CD14-positive monocyte (primary cell): ENCODE results near the gene ZBTB49. TPM values are rescaled to one million over a fixed set of nuclear protein-coding genes. Genes with fewer than 3 reads are reported as not detected.

Source experiments
- DNase-seq, 3 donors: peaks; one replicate each; pipeline ENCODE4 v3.0.0-alpha.2; 2011 to 2022
- H2AFZ ChIP-seq: 2 replicates; pipeline ENCODE4 v1.6.0; 2012; ENCODE audit warnings: mild to moderate bottlenecking, low read depth, low read length, inconsistent platforms; ENCODE audit not compliant: insufficient read depth, poor library complexity, severe bottlenecking
- H3K27ac ChIP-seq, 2 donors: 1 replicate in 1 of 2; 2 replicates in 1 of 2; pipeline ENCODE4 v1.5.1; 2012 to 2013; ENCODE audit warnings: low read length in 2 of 2, control low read depth in 1 of 2, inconsistent platforms in 1 of 2, low read depth in 1 of 2, mild to moderate bottlenecking in 1 of 2
- H3K27me3 ChIP-seq, 2 donors: one replicate each; pipeline versions ENCODE4 v1.6.0 to v1.6.1; 2011 to 2013; ENCODE audit warnings: low read length in 2 of 2; ENCODE audit not compliant: control insufficient read depth in 2 of 2, insufficient read depth in 2 of 2
- H3K36me3 ChIP-seq, 2 donors: replicated peaks in 1 of 2; 1 replicate in 1 of 2; 2 replicates in 1 of 2; pipeline versions ENCODE4 v1.5.1 to v1.6.1; 2012 to 2013; ENCODE audit warnings: low read length in 2 of 2, control low read depth in 1 of 2, inconsistent platforms in 1 of 2, mild to moderate bottlenecking in 1 of 2; ENCODE audit not compliant: insufficient read depth in 2 of 2, control insufficient read depth in 1 of 2
- H3K4me1 ChIP-seq, 2 donors: 1 replicate in 1 of 2; 2 replicates in 1 of 2; pipeline versions ENCODE4 v1.5.1 to v1.6.1; 2012 to 2013; ENCODE audit warnings: low read length in 2 of 2, control low read depth in 1 of 2, inconsistent platforms in 1 of 2, mild to moderate bottlenecking in 1 of 2, moderate library complexity in 1 of 2; ENCODE audit not compliant: insufficient read depth in 2 of 2, control insufficient read depth in 1 of 2
- H3K4me2 ChIP-seq: replicated peaks from 2 replicates; pipeline ENCODE3; 2012; ENCODE audit warnings: low read length, moderate library complexity, mild to moderate bottlenecking; ENCODE audit not compliant: poor library complexity, severe bottlenecking; ENCODE audit errors: extremely low read depth
- H3K4me3 ChIP-seq, 3 experiments: fragments of 200-600 bp in 1 of 3; sonication (generic) in 1 of 3; replicated peaks in 1 of 3; 1 replicate in 2 of 3; 2 replicates in 1 of 3; pipeline ENCODE4 v1.5.1; 2011 to 2013; ENCODE audit warnings: low read length in 3 of 3, mild to moderate bottlenecking in 3 of 3, control low read depth in 2 of 3, low read depth in 2 of 3, inconsistent platforms in 1 of 3, moderate library complexity in 1 of 3
- H3K79me2 ChIP-seq: 2 replicates; pipeline ENCODE4 v1.6.0; 2012; ENCODE audit warnings: mild to moderate bottlenecking, control low read depth, inconsistent platforms, low read length, moderate library complexity; ENCODE audit not compliant: insufficient read depth
- H3K9ac ChIP-seq: 2 replicates; pipeline ENCODE4 v1.6.0; 2017; ENCODE audit warnings: low read length, mild to moderate bottlenecking; ENCODE audit not compliant: insufficient read depth, poor library complexity, severe bottlenecking
- H3K9me3 ChIP-seq, 2 donors: replicated peaks in 1 of 2; 1 replicate in 1 of 2; 2 replicates in 1 of 2; pipeline versions ENCODE4 v1.5.1 to v1.6.1; 2012 to 2013; ENCODE audit warnings: low read length in 2 of 2, control low read depth in 1 of 2; ENCODE audit not compliant: control insufficient read depth in 1 of 2, insufficient read depth in 1 of 2
- H4K20me1 ChIP-seq: 2 replicates; pipeline ENCODE4 v1.6.0; 2012; ENCODE audit warnings: mild to moderate bottlenecking, low read length, control low read depth, moderate library complexity; ENCODE audit not compliant: insufficient read depth
- H3K27ac Mint-ChIP-seq, 7 donors: one replicate each; pipeline ENCODE4 v1.8.0; 2020; ENCODE audit warnings: mild to moderate bottlenecking in 7 of 7, mixed read lengths in 7 of 7, moderate library complexity in 6 of 7, inconsistent platforms in 2 of 7
- H3K27me3 Mint-ChIP-seq, 3 donors: one replicate each; pipeline ENCODE4 v1.8.0; 2021 to 2022; ENCODE audit warnings: low read depth in 3 of 3, mild to moderate bottlenecking in 3 of 3, mixed read lengths in 3 of 3, moderate library complexity in 3 of 3, inconsistent platforms in 1 of 3
- H3K36me3 Mint-ChIP-seq, 2 donors: one replicate each; pipeline ENCODE4 v1.8.0; 2020; ENCODE audit warnings: mixed read lengths in 2 of 2, inconsistent platforms in 1 of 2, mild to moderate bottlenecking in 1 of 2
- H3K4me1 Mint-ChIP-seq: one replicate; pipeline ENCODE4 v1.8.0; 2020; ENCODE audit warnings: mild to moderate bottlenecking, mixed read lengths
- H3K4me3 Mint-ChIP-seq, 2 donors: one replicate each; pipeline ENCODE4 v1.8.0; 2020; ENCODE audit warnings: mild to moderate bottlenecking in 2 of 2, mixed read lengths in 2 of 2, moderate library complexity in 1 of 2
- H3K9me3 Mint-ChIP-seq, 7 donors: one replicate each; pipeline ENCODE4 v1.8.0; 2020 to 2022; ENCODE audit warnings: mixed read lengths in 7 of 7, mild to moderate bottlenecking in 6 of 7, moderate library complexity in 6 of 7, inconsistent platforms in 2 of 7
- WGBS: methylation state at CpG from one replicate; pipeline ENCODE4 v1.1.5; 2013; ENCODE audit warnings: missing lambda C conversion rate; ENCODE audit not compliant: insufficient coverage; 5-methylcytosine and 5-hydroxymethylcytosine counted together
- intact Hi-C, 2 donors: fragments of 100-400 bp; cut with micrococcal nuclease; formaldehyde crosslinking; loops; one replicate each; pipeline versions ENCODE4 v1.15.0 to v1.15.1; 2023
- polyA plus RNA-seq, 3 donors: library from polyadenylated mRNA; depleted of rRNA in 1 of 3; unstranded in 2 of 3; stranded (reverse) in 1 of 3; fragments of 300-500 nt in 2 of 3; fragments of >200 nt in 1 of 3; fragmentation: Illumina TruSeq in 2 of 3; gene quantifications; 1 replicate in 2 of 3; 2 replicates in 1 of 3; pipeline ENCODE4 v1.2.3, GENCODE V29; 2012 to 2021
- TF ChIP-seq, protein P1 (sequence below): fragments of 200-600 bp; IDR thresholded peaks from one replicate; pipeline ENCODE4 v1.8.0; 2022; ENCODE audit warnings: antibody characterized with exemption, mild to moderate bottlenecking

Gene ZBTB49
- polyA plus RNA-seq, 3 donors, result 1.4 to 3.8 (median 1.7) TPM

DNA sequence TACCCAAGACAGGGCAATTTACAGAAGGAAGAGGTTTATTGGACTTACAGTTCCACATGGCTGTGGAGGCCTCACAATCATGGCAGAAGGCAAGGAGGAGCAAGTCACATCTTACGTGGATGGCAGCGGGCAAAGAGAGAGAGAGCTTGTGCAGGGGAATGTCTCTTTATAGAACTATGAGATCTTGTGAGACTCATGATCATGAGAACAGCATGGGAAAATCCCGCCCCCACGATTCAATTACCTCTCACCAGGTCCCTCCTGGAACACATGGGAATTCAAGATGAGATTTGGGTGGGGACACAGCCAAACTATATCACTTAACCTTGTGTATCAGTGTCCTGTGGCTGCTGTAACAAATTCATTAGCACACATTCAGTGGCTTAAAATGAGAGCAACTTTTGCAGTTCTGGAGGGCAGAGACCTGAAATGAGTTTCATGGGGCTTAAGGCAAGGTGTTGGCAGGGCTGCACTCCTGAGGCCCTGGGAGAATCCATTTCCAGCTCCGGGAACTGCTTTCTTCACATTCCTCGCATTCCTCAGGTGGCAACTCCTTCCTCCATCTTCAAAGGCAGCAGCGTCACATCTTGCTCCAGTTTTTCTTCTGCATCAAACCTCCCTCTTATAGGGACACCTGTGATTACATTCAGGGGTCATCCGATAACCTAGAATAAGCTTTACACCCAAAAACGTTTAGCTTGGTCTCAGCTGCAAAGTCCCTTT, 74.6 kb downstream of the ZBTB49 start:
- Mint-ChIP-seq H3K9me3 (peaks cover 13 to 43% (median 22%) of the 10 kb centered on the region in 7 donors), H3K36me3 (no peaks in the 10 kb centered on the region), H3K4me1 (no peaks in the 10 kb centered on the region), H3K4me3 (no peak overlapping the region), H3K27ac (no peak overlapping the region), H3K27me3 (peaks cover 4 to 10% (median 4%) of the 10 kb centered on the region in 3 donors)
- no peaks in the 10 kb centered on the region for H3K27me3 ChIP-seq
- WGBS, result 92% methylated on average over 5 of the region's 9 CpGs
- H4K20me1 ChIP-seq, result no peaks in the 10 kb centered on the region
- H3K79me2 ChIP-seq, result no peaks in the 10 kb centered on the region
- intact Hi-C loops, result no loop called here
- no peak overlapping the region for H2AFZ ChIP-seq
- H3K4me1 ChIP-seq, result no peaks in the 10 kb centered on the region
- peaks cover 8 to 21% of the 10 kb centered on the region in 2 donors for H3K9me3 ChIP-seq
- H3K4me3 ChIP-seq, result no peak overlapping the region
- no peak overlapping the region for H3K27ac ChIP-seq
- TF ChIP-seq, protein P1, sequence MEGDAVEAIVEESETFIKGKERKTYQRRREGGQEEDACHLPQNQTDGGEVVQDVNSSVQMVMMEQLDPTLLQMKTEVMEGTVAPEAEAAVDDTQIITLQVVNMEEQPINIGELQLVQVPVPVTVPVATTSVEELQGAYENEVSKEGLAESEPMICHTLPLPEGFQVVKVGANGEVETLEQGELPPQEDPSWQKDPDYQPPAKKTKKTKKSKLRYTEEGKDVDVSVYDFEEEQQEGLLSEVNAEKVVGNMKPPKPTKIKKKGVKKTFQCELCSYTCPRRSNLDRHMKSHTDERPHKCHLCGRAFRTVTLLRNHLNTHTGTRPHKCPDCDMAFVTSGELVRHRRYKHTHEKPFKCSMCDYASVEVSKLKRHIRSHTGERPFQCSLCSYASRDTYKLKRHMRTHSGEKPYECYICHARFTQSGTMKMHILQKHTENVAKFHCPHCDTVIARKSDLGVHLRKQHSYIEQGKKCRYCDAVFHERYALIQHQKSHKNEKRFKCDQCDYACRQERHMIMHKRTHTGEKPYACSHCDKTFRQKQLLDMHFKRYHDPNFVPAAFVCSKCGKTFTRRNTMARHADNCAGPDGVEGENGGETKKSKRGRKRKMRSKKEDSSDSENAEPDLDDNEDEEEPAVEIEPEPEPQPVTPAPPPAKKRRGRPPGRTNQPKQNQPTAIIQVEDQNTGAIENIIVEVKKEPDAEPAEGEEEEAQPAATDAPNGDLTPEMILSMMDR, result no peak
- H3K36me3 ChIP-seq, result no peaks in the 10 kb centered on the region
- no peak overlapping the region for H3K9ac ChIP-seq
- no peak overlapping the region for H3K4me2 ChIP-seq
- DNase-seq, result no peak

DNA sequence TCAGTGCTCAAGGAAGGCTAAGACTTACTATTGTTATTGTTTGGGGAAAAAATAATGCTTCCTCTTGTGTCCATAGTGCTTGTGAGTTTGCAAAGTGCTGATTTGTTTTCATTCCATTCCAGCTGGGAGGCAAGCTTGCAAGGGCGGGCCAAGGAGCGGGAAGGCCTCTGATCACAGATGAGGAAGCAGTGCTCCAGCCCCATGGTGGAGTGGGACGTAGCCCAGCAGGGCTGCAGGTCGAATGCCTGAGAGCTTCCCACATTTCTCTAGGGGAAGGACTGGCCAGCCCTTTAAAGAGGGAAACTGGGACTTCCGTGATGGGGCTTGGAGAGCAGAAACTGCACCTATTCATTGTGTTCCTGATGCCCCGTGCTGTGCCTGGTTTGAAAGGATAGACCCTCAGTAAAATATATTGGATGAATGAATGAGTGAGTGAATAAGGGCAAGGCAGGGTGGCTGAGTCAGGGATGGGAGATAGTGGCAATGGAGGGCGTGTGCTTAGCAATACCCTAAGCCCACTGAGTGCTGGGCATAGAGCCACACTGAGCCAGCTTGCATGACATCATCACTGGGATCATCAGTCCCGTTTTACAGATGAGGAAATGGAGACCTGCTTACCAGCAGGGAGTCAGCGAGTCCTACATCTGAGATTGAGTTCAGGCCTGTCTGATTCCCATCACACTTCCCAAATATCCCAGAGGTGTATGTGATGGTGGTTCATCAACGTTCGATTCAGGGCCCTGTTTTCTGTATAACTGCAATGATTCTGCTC, 78.9 kb downstream of the ZBTB49 start:
- Histone ChIP-seq H3K27ac (no peak overlapping the region), H3K4me2 (no peak overlapping the region), H3K9me3 (peaks cover 8 to 21% of the 10 kb centered on the region in 2 donors), H3K4me3 (no peak overlapping the region), H4K20me1 (no peaks in the 10 kb centered on the region), H3K9ac (no peak overlapping the region), H3K36me3 (no peaks in the 10 kb centered on the region), H3K4me1 (no peaks in the 10 kb centered on the region), H3K27me3 (no peaks in the 10 kb centered on the region), H3K79me2 (no peaks in the 10 kb centered on the region), H2AFZ (no peak overlapping the region)
- 74% methylated on average over 6 of the region's 11 CpGs for WGBS
- H3K36me3 Mint-ChIP-seq, result no peaks in the 10 kb centered on the region
- no peaks in the 10 kb centered on the region for H3K4me1 Mint-ChIP-seq
- peaks cover 11 to 44% (median 20%) of the 10 kb centered on the region in 7 donors for H3K9me3 Mint-ChIP-seq
- DNase-seq, result no peak
- peaks cover 2 to 13% (median 8%) of the 10 kb centered on the region in 3 donors for H3K27me3 Mint-ChIP-seq
- no peak overlapping the region for H3K4me3 Mint-ChIP-seq
- intact Hi-C loops, result no loop called here
- no peak overlapping the region for H3K27ac Mint-ChIP-seq
- TF ChIP-seq, protein P1, result no peak

Other genes starting within 250 kb of the ZBTB49 start
- gene OTOP1, start 63.3 kb upstream of the ZBTB49 start, polyA plus RNA-seq, result not detected
- 10 to 100 TPM; 11.4 to 35.1 (median 29.7) TPM for gene TMEM128, start 42.0 kb upstream of the ZBTB49 start, polyA plus RNA-seq
- 10 to 100 TPM; 12.9 to 22.6 (median 14.9) TPM for gene LYAR, start 97 bp upstream of the ZBTB49 start, polyA plus RNA-seq
- gene NSG1, start 96.9 kb downstream of the ZBTB49 start, polyA plus RNA-seq, result under 1 TPM in 1 of 3 donors, not detected in 2; 0.10 TPM